ENCODE results near the gene ROBO2.

ROBO2 gene

DNA sequence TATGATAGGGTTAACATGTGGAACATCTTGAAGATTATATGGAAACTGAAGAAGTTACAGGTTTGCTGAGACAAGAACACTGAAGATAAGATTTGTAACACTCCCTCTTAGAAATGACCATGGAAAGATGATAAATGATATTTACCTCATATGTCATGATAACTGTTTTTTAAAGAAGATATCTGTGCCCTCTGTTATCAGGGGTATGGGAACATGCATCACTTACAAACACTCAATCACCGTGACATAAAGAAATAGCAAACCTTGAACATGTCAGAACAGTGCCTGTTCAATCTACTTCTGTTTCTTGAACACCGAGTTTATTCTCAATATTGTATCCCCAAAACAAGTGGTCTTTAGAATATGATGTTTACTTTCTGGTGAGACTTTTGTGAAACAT, 149.4 kb downstream of the ROBO2 start:
- DNase-seq (ENCODE audit: low read depth), result no peak

DNA sequence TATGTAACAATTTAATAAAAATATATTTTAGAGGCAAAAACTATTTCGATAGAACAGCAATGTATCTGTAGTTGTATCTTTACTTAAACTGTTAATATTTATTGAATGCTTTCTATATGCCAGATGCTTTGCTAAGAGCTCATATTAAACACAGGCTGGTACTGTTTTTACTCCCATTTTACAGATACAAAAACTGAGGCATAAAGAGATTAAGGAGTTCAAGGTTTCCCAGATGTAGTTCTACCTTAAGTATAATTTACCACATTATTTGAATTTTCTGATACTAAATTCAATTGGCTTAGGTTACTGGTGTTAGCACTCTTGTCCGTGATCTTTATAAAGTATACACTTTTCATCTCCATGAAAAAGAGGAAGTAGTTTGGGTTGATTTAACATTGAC, 149.8 kb downstream of the ROBO2 start:
- no peak for DNase-seq (ENCODE audit: low read depth)

DNA sequence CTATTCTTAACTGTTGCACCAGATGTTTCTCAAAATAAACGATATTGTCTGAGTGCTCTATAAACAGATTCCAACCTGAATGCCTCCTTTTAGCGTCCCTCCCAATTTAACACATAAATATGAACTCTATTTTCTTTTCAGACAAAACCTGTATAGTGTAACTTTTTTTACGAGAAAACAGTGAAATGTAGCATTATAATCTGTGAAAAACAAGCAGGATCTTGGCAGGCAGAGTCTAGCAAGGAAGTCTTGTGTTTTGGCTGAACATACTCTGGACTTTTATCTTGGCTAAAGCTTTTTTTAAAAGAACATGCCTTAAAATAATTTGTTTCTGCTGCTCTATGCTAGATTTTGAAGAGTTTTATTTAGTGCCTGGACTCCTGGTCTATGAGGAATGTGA, 150.5 kb downstream of the ROBO2 start:
- no peak for DNase-seq (ENCODE audit: low read depth)

DNA sequence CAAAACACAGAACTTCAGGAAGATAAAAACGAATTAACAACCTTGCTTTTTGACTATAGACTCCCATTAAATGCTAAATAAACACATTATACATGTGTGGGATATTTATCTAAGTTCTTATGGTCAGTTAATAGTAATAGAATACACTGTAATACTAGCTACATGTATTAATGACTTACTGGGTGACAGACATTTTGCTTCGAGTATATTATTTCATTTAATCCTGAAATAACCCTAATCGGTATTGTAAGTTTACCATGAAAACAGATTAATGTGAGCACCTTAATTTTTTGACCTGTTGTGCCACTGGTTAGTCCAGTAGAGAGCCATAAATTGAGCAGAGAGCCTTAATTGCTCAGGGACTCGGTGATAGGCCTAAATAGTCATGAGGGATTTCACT, 151.1 kb downstream of the ROBO2 start:
- DNase-seq (ENCODE audit: low read depth), result no peak

DNA sequence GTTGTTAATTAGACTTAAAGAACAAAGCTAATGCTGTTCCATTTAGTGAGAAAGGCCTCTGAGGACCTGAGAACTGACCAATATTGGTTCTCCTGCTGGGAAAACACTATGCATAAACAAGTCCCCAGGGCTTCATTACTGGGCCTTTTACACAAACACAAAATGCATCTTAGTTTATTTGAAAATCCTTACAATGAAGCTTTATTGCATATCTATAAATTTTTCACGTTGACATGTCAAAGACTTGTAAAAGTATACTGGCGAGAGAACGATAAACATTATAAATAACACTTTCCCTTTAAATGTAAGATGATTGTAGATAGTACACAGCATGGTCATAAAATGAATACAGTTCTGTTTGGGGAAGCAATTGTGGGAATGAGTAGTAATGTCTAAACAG, 151.7 kb downstream of the ROBO2 start:
- DNase-seq (ENCODE audit: low read depth), result no peak

DNA sequence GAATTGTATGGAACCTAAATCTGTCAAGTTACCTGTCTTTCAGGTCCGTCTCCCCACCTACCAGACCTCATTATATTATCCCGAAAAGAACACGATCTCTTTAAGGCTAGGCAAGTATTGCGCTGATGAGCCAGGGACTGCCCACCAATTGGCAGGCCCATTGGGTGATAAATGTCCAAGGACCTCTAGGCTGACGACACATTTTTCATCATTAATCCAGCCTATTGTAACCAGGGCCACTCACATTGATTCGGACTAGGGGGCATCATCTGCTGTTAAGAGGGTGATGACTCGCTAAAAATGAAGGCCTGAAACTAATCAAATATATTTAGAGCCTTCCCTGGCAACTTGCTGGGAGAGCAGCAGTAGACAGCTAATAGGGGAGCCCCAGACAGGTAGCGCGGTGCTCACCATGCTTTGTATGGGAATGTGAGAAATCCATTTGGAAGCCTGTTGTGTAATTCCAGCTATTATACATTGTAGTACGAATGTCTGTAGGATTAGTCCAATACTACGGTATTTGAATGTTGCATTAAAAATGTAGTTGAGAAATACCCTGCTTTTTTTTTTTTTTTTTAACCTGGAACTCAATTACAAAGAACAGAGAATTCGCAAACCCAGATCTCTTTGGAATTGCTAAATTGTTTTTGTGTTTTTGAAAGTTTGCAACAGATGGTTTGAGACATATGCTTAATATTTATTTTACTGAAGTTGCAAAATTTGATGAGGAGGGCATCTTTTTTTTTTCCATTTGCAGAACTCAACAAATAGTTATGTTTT, 156.1 kb downstream of the ROBO2 start:
- no peak for DNase-seq (ENCODE audit: low read depth)

DNA sequence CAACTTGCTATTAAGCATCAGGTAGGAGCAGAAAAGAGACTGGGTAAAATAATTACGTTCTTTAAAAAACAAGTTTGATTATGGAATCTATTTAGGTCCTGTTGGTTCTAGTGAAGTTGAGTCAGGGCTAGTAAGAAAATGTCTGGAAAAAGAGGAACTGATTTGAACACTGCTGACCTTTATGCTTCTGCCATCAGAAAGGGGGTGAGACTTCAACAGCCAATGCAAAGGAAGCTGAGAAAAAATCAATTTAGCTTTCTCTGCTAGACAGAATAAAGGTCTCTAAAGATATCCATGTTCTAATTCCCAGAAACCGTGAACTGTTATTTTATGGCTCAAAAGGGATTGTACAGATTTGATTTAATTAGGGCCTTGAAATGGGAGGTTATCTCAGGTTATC, 157.5 kb downstream of the ROBO2 start:
- DNase-seq (ENCODE audit: low read depth), result no peak

DNA sequence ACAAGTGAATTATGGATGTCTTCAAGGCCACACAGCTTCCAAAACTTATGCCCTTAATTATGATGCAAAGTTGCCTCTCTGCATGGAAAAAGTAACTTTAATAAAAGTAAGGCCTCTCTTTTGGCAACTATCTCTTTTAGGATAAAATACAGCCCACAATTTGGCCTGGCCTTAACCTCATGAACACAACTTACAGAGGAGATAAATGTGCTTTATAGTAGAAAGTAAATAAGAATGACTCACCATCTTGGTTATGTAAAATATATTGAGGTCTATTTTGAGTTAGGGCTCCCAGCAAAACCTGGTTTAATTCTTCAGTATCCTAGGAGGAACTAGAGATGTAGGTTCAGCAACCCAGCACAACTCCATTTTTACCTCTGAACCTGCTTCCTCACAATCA, 164.0 kb downstream of the ROBO2 start:
- DNase-seq (ENCODE audit: low read depth), result no peak

DNA sequence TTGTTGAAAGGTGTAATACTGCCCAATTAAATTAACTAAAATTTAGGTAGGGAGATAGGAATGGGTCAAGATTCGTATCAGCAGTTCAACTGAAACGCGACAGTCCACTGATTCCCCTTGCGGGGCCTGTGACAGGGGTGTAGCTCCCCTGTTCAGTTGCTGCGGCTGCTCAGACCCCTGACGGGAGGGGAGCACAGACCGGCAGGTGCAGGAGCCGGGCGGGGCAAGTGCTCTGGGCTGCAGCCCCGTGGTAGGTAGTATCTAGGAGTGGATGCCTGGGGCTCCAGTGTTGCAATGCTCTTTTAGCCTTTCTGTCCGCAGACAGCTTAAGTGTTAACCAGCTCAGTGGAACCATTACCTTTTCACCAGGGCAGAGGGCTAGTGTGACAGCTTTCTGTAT, 164.9 kb downstream of the ROBO2 start:
- no peak for DNase-seq (ENCODE audit: low read depth)

DNA sequence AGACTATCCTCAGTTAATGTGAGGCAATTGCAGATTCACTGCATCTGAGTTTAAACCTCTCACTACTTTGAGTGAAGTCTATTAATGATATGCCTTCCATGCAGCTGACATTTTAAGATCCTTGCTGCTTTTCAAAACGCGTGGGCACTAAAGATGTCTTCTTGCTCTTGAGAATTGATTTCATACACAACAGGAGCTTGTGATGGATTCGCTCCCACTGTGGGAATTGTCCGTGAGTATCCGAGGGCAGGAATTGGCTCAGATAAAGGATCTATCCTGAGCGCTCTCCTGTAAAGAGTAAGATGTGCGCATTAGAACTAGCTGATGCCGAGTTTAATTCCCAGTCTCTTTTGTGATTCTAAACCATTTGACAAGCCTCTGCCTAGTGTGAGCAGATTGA, 167.9 kb downstream of the ROBO2 start:
- DNase-seq (ENCODE audit: low read depth), result no peak

DNA sequence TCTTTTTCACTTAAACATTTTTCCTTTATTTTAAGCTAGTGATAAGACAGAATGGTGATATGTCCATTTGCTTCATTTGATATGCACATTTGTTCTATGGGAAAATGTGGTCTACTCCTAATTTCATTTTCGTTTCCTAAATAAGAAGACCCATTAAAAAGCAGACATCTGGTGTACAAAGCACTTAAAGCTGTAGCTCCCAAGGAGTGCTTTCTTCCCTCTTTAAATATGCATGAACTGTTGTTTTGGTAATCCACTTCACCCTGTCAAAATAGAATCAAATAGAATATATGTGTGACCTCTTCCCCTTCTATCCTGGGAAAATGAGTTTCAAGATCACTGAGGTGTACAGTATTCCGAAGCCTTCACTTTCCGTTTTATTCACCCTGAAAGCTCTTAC, 182.8 kb downstream of the ROBO2 start:
- no peak for DNase-seq (ENCODE audit: low read depth)

DNA sequence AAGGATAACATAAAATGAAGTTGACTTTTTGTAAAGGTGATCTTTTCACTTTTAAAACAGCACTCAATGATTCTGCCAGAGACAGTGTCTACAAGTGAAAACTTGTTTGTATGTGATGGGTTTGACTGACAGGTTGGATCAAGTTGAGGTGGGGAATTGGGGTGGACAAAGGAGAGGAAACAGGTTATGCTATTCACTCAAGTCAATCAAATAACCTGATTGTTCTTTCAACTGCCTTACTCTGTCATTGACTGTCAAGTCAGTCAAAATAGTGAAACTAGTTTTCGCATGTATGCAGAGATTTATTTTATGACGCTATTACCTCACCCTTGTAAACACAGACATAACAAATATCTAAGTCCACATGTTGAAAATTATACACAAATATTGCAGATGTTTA, 187.7 kb downstream of the ROBO2 start:
- DNase-seq (ENCODE audit: low read depth), result no peak

DNA sequence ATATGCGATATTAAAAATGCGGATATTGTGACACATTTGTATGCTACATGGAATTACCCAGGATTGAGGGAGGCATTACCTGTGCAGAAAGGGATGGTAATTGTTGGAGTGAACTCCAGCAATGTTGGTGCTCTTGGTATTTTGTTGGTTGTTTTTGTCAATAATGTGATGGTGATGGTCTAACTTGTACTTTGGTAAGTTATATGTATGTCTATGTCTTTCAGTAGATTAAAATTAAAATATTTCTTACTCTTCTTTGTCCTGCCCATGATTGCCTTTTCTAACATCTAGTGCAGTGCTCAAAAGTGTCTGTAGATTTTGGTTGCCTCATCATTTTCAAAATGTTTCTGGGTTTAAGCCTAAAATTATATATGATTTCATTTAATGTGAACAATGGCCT, 192.7 kb downstream of the ROBO2 start:
- DNase-seq (ENCODE audit: low read depth), result no peak

DNA sequence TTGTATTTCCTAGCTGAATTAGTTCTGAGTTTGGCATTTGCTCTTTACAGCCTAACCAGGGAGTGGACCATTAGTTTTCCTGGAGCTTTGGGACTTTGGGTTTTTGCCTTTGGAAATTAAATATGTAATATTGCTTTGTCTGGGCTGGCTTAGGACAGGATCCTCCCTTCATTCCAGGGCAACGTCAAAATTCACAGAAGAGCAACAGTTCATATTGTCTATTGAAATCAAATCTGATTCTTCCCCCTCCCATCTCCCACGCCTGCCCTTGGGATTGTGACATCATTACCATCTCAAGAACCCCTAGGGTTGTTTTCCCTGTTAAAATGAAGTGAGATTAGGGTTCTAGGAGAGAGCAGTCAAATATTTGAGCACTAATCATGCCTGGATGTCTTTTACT, 194.1 kb downstream of the ROBO2 start:
- no peak for DNase-seq (ENCODE audit: low read depth)

DNA sequence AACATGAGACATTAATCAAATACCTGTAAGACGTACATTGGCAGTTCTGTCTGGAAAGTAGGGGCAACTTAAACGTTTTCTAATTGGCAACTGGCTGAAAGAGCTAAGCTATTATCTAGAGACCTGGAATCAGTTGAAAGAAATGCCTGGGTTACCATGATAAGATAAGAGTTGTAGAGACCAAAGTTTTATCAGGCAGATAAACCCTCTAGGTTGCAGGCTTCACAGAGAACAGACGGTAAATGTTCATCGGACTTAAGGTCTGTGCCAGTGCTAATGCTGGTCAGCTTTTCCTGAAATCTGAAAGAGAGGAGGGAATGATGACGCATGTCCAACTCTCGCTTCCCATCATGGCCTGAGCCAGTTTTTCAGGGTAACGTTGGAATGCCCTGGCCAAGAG, 196.2 kb downstream of the ROBO2 start:
- no peak for DNase-seq (ENCODE audit: low read depth)

DNA sequence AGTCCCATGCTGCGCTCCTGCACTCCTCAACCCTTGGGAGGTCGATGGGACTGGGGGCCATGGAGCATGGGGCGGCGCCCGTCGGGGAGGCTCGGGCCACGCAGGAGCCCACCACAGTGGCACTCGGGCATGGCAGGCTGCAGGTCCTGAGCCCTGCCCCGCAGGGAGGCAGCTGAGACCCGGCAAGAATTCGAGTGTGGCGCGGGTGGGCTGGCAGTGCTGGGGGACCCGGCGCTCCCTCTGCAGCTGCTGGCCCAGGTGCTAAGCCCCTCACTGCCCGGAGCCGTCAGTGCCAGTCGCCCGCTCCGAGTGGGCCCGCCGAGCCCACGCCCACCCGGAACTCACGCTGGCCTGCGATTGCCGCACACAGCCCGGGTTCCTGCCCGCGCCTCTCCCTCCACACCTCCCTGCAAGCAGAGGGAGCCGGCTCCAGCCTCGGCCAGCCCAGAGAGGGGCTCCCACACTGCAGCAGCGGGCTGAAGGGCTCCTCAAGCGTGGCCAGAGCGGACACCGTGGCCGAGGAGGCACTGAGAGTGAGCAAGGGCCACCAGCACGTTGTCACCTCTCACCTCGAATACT, 200.3 kb downstream of the ROBO2 start:
- no peak for DNase-seq (ENCODE audit: low read depth)

DNA sequence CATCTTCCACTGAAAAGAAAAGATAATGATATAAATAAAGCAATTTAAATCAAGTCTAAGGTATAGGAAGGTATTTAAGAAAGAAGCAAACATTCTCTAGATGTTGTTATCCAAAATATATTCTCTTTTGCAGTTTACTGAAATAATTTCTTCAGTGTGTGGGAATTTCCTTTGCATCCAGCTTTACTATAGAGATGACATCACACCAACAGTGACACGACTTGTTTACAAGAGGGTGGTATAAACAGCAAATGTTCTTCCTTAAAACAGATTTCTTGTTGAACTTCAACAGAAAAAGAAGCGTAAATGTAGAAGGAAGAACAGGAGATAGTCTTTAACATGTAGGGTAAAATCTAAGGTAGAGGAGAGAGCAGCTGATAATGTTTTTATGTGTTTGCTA, 202.5 kb downstream of the ROBO2 start:
- DNase-seq (ENCODE audit: low read depth), result no peak

DNA sequence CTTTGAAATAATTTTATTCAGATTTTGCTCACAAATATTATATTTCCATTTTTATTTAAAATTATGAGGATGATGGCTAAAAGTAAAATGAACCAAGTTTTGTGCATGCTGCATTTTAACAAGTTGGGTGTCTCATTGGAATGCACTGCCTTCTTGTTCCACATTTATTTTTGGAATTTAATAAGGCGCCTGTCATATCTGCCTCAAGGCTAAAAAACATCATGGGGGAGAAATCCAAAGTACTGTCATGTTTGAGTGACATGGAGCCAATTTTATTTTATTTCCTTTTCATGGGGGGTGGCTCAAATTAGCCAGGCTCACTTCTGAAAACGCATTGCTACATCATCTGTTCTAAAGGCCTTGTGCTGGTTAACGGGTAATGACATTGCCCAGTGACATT, 205.1 kb downstream of the ROBO2 start:
- DNase-seq (ENCODE audit: low read depth), result no peak

DNA sequence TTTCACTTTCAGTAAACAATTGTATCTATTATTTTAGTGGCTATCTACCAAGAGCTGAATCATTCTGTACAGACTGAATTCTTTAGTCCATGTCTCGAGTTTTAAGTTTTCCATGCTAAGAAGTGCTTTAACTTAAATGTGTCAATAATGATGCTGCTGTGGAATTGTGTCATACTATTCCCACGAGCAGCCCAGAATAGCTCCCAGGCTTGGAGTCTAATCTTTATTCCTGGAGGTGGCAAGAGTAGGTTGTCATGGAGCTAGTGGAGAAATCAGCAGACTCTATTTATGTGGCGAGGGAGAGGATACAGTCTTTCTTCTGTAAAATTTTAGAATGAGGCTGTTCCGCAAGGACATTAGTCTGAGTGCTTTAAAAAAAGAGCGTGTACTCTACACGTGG, 207.2 kb downstream of the ROBO2 start:
- DNase-seq (ENCODE audit: low read depth), result no peak

DNA sequence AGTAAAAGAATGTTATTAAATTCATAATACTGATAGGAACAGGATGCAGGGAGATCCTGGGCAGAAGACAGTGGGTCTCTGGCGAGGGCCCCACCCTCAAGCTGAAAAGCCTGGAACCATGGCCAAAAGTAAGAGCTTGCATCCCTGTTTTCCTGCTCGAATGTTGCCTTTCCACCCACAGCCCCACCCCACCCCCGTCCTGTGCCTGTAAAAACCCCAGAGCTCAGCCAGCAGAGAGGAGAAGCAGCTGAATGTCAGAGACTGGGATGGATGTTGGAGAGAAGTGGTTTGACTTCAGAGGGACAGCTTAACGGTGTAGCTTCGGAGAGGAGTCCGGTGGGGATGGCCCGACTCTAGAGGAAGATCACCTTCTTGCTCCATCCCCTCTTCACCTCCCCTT, 207.9 kb downstream of the ROBO2 start:
- DNase-seq (ENCODE audit: low read depth), result no peak

DNA sequence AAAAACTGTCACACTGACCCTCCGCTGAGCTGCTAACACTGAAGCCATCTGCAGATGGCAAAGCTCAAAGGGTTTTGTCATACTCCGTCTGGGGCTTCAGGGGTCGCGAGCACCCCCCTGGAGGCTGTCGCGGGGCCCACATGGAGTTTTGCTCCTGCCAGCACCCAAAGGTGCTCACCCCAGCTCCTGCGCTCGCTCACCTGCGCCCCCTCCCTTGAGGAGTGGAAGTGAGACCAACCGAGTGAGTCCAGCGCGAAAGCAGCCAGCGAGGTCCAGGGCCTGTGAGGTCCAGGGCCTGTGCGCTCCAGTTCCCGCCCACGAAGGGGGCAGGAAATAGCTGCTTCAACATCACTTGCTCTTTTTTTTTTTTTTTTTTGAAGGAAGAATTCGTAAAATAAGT, 208.5 kb downstream of the ROBO2 start:
- DNase-seq (ENCODE audit: low read depth), result no peak

DNA sequence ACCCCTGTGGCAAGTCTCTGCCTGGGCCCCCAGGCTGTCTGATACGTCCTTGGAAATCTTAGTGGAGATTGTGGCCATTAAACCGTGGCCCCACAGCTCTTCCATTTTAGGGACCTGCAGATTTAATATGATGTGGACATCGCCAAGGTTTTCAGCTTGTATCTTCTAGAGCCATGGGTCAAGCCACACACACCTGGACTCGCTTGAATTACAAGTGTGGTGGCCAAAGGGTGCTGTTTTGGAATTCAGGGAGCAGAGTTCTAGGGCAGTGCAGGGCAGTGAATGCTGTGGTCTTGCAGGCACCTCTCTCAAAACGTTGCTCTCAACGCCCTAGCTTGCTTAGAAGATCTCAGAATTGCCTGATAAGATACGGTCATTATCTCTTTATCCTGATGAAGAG, 211.2 kb downstream of the ROBO2 start:
- no peak for DNase-seq (ENCODE audit: low read depth)

DNA sequence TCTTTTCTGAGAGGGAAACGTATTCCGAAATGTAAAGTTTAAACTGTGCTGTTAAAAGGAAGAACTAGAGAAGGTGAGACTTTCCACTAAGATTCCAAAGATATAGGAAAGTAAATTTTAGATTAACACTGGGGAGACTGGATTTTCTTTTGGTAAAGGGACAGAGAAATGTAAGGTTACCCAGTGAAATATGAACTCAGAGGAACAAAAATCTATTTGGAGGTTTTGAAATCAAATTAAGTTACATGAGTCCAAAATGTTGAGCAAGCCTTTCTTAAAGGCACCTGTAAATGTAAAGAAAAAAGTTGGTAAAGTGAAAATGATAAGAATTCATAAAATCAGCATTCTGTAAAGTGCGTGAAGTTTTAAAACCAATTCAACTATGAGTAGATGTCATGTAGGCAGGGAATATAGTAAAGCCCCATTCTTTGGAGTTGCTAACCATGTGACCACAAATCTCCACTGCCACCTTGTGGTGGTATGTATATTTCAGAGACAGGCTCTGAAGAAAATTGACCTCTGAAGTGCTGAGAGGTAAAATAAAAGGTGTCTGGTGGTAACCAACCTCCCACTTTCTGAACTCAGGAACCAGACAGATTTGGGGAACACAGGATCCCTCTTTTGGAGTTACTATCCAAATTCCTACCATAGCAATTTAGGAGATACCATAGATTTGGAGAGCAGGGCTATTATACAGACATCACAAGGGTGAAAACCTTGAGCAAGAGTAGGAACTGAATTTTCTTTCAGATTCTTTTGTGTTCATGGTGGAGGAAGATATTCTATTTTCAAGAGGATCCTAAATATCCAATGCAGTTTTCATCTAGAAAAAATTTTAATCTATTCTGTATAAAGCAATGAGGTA, 215.3 kb downstream of the ROBO2 start:
- no peak for DNase-seq (ENCODE audit: low read depth)

Data from stimulated activated CD8-positive, alpha-beta memory T cell treated with anti-CD3 and anti-CD28 coated beads, Interleukin-12 subunit alpha, Interleukin-12 subunit beta, amount 100 ng/mL, for 4 hours (primary cell).